Ishikawa (cell line): ENCODE data around the gene ENHO.

ENCODE experiments used
- CREB1 ChIP-seq: IDR thresholded peaks from 2 replicates; pipeline ENCODE4 v1.6.1; 2012; ENCODE audit warnings: low read depth
- EGR1 ChIP-seq: IDR thresholded peaks from 2 replicates; pipeline ENCODE4 v1.6.1; 2012
- EP300 ChIP-seq: IDR thresholded peaks from 2 replicates; pipeline ENCODE4 v1.6.1; 2012; ENCODE audit warnings: borderline replicate concordance
- FOXM1 ChIP-seq: IDR thresholded peaks from 2 replicates; pipeline ENCODE4 v1.6.1; 2012; ENCODE audit warnings: low read depth, borderline replicate concordance
- MAX ChIP-seq: IDR thresholded peaks from 2 replicates; pipeline ENCODE4 v1.6.1; 2012
- NFIC ChIP-seq: IDR thresholded peaks from 2 replicates; pipeline ENCODE4 v1.6.1; 2012
- RAD21 ChIP-seq: IDR thresholded peaks from 2 replicates; pipeline ENCODE4 v1.6.1; 2012; ENCODE audit warnings: low read depth
- REST ChIP-seq: IDR thresholded peaks from 2 replicates; pipeline ENCODE4 v1.6.1; 2012; ENCODE audit warnings: low read depth, mild to moderate bottlenecking
- TAF1 ChIP-seq: IDR thresholded peaks from 2 replicates; pipeline ENCODE4 v1.6.1; 2012; ENCODE audit warnings: low read depth, mild to moderate bottlenecking
- TCF12 ChIP-seq: IDR thresholded peaks from 2 replicates; pipeline ENCODE4 v1.6.1; 2012; ENCODE audit warnings: low read depth
- USF1 ChIP-seq: IDR thresholded peaks from 2 replicates; pipeline ENCODE4 v1.6.1; 2012

- no peak for TF ChIP-seq EP300
- TF ChIP-seq NFIC, result no peak
- no peak for TF ChIP-seq CREB1
- TF ChIP-seq RAD21, result no peak
- TF ChIP-seq EGR1, result no peak
- TF ChIP-seq MAX, result no peak
- no peak for TF ChIP-seq TAF1
- TF ChIP-seq FOXM1, result no peak
- no peak for TF ChIP-seq USF1
- TF ChIP-seq TCF12, result no peak
- TF ChIP-seq REST, result no peak
These were observed 16.2 kb downstream of the ENHO start for GRCh38 chr9:34506623-34507022.
